ENCODE results near the gene EML6.

EML6 gene

GRCh38 chr2:54708584-54709335 is 14.7 kb upstream of the EML6 start:
- peak; percentile 55 for DNase-seq

GRCh38 chr2:54709336-54709809 is 14.1 kb upstream of the EML6 start:
- no peak for DNase-seq

- no peak for DNase-seq
Observed at GRCh38 chr2:54710216-54710615, 13.2 kb upstream of the EML6 start.

- DNase-seq, result no peak
Observed at GRCh38 chr2:54712516-54712915, 10.9 kb upstream of the EML6 start.

DNA sequence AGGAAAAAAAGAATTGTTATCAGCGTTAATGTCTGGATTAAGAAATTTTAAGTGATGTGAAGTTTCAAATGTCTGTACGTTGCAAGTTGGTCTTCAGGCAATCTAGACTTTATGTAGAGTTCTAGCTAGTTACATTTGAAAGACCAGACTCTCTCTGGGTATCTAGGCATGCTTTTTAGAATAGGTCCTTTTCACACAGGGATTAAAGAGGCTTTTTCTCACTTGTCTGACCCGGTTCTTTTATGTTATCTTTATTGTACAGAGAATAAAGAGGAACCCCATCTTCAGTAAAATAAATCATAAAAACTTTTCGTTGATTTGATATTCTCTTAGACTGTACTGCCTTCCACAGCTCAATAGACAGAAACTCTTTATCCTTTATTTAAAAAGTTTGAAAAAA is 8.5 kb upstream of the EML6 start:
- no peak for DNase-seq

DNA sequence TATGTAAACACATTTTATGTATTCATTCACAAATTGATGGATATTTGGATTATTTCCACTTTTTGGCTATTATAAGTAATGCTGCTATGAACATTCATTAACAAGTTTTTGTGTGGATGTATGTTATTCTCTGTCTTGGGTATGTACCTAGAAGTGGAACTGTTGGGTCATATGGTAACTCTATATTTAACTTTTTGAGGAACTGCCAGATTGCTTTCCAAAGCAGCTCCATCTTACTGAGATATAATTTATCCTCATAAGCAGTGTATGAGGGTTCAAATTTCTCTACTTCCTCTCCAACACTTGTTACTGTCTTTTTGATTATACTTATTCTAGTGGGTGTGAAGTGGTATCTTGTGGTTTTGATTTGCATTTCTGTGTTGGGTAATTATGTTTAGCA is 7.1 kb upstream of the EML6 start:
- DNase-seq, result no peak

- DNase-seq, result peak; percentile 3
Observed at GRCh38 chr2:54720563-54720962, 2.9 kb upstream of the EML6 start.

GRCh38 chr2:54722641-54723040 is 821 bp upstream of the EML6 start:
- DNase-seq, result peak; percentile 44

GRCh38 chr2:54723996-54724559 is 616 bp downstream of the EML6 start:
- peak; percentile 65 for DNase-seq

- peak; percentile 58 for DNase-seq
Observed at GRCh38 chr2:54724560-54725342, 1.3 kb downstream of the EML6 start.

- peak; percentile 51 for DNase-seq
Observed at GRCh38 chr2:54725343-54726099, 2.1 kb downstream of the EML6 start.

DNA sequence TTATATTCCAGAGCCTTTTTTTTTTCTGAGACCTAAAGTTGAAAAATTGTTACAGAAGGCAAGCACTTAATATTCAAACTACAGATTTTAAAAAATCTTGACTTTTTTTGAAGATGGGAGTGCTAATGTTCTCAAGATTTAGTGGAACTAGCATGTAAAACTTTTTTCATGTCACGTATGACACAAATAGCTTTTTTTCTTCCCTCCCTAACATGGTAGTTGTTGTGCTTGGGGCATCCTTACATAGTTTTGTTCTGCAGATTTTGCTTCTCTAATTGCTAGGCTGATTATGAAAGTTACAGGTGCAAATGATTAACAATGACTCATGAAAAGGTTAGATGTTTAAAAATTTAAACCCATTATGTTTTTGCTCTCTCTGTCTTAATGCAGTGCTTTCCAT is 3.0 kb downstream of the EML6 start:
- no peak for DNase-seq

DNA sequence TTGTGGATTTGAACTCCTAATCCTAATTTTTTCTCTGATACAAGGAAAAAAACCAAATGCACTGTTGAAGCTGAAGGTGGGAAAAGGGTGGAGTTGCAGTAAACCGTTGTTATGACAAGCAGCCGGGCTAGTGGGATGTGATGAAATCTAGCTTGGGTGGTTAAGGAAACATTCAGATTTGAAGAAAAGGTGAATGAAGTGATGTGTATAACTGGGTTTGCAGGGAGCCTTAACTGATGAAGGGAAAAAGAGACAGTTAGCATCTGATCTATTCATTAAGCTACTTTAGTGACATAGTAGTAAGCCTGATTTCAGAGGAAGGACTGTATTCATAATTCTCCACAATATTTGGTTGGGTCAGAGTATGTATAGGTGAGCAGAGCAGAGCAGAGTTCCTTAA is 3.5 kb downstream of the EML6 start:
- peak; percentile 9 for DNase-seq

GRCh38 chr2:54728669-54729120 is 5.2 kb downstream of the EML6 start:
- DNase-seq, result no peak

GRCh38 chr2:54735636-54736035 is 12.2 kb downstream of the EML6 start:
- no peak for DNase-seq

DNA sequence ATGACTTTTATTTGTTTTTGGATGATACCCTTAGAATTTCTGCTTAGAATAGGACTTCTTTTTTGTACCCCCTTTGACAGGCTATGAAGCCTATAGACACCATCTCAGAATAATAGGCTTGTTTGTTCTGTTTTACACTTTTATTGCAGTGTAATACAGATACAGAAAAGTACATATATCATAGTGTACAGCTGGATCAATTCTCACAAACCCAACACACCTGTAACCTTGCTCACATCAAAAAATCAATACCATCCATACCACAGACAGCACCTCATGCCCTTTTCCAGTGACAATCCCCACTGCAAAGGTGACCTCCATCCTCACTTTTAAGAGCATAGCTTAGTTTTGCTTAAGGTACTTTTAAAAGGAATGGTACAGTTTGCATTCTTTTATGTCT is 14.8 kb downstream of the EML6 start:
- DNase-seq, result no peak

DNA sequence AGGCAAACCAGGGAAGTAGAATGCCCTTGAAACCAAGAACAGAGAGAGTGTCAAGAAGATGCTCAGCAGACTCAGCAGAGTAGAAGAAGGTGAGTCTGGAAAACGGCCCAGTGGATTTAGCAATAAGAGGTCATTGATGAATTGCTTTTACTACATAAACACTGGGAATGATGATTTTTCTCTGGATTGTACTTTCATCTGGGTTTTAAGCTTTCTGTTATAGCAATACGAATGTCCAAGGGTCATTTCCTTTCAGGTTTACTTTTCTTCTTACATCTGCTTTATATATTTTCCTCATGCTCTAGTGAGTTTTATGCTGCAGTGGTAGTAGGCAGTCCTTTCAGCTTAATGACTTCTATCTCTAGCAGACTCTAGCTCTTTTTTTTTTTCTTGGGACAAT is 16.9 kb downstream of the EML6 start:
- DNase-seq, result no peak

GRCh38 chr2:54741250-54741649 is 17.8 kb downstream of the EML6 start:
- DNase-seq, result no peak

- no peak for DNase-seq
Observed at GRCh38 chr2:54750040-54750439, 26.6 kb downstream of the EML6 start.

GRCh38 chr2:54752439-54752838 is 29.0 kb downstream of the EML6 start:
- DNase-seq, result no peak

GRCh38 chr2:54755641-54756326 is 32.3 kb downstream of the EML6 start:
- peak; percentile 71 for DNase-seq

DNA sequence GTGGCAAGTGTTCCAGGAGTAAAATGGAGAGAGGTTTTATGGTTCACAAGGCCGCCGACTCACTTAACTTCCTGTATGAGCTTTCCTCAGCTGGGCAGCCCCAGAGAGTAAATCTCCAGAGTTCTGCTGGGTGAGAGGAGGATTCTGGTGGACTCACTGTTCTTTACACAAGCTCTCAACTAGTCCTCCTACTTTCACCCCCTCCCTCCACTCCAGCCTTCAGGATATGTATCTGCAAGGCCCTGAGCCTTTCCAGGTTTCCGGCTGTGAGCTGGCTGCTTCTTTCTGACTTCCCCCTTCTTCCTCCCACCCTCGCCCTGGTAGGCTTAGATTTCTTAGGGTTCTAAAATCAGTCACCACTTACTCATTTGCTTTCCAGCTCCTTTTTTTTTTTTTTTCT is 34.0 kb downstream of the EML6 start:
- DNase-seq, result peak; percentile 54
